C4-2B (cell line): Measurements from ENCODE around the gene AASDH.

Experiments used
- CTCF ChIP-seq: fragments of 450-650 bp; conservative IDR thresholded peaks from 2 replicates; pipeline ENCODE4 v1.5.1; 2017; ENCODE audit warnings: mild to moderate bottlenecking
- ZFX ChIP-seq: fragments of 450-650 bp; IDR thresholded peaks from 2 replicates; pipeline ENCODE4 v1.6.1; 2017

- TF ChIP-seq CTCF (no peak), ZFX (no peak)
These were observed 74.2 kb downstream of the AASDH start for GRCh38 chr4:56313132-56313531.
